ENCODE results near the gene ZNF554. TPM values are rescaled to one million over a fixed set of nuclear protein-coding genes. Genes with fewer than 3 reads are reported as not detected.
A peak's percentile ranks its signal among the peaks of the same experiment; 100 is the strongest.
"Not testable (repeated sequence)": the region's sequence is repeated elsewhere in the genome, so short reads cannot be mapped to it uniquely, and the experiment has no call there.

ZNF554 gene
- total RNA-seq, 6 experiments from 2014 or later, result 1.4 to 2.5 (median 1.9) TPM

DNA sequence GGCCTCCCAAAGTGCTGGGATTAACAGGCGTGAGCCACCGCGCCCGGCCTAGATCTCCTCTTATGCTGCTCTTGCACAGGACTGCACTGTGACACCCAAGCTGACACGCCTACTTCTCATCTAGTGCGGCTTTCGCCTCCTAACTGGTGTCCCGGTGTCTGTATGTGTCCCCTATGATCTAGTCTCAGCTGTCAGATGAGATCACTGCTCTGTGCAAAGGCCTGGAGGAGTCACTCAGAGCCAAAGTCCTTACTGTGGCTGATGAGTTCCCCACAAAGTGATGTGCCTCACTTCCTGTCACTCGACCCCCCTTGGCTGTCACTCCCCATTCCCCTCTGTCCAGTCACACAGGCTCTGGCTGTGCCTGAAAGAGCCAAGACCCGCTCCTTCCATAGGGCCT lies 50.0 kb downstream of the ZNF554 start:
- intact Hi-C loops (cut with DNase I), result loop anchor here (10.0 kb wide), 1 partner anchor 215 kb away; no protein-coding TSS in a partner anchor
- no peak for DNase-seq
- Histone ChIP-seq H3K27me3 (no peaks in the 10 kb centered on the region), H3K36me3 (no peaks in the 10 kb centered on the region), H3K4me3 (no peak overlapping the region), H3K4me1 (no peaks in the 10 kb centered on the region), H3K9me3 (no peaks in the 10 kb centered on the region), H3K27ac (no peak overlapping the region)
- ATAC-seq, result no peak
- 74% methylated on average over 5 of the region's 10 CpGs for WGBS (ENCODE audit: insufficient coverage, low coverage, low lambda C conversion rate, missing lambda C conversion rate)
- TF ChIP-seq, protein P1, sequence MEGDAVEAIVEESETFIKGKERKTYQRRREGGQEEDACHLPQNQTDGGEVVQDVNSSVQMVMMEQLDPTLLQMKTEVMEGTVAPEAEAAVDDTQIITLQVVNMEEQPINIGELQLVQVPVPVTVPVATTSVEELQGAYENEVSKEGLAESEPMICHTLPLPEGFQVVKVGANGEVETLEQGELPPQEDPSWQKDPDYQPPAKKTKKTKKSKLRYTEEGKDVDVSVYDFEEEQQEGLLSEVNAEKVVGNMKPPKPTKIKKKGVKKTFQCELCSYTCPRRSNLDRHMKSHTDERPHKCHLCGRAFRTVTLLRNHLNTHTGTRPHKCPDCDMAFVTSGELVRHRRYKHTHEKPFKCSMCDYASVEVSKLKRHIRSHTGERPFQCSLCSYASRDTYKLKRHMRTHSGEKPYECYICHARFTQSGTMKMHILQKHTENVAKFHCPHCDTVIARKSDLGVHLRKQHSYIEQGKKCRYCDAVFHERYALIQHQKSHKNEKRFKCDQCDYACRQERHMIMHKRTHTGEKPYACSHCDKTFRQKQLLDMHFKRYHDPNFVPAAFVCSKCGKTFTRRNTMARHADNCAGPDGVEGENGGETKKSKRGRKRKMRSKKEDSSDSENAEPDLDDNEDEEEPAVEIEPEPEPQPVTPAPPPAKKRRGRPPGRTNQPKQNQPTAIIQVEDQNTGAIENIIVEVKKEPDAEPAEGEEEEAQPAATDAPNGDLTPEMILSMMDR (IDR thresholded peaks at IDR 0.05), result no peak
- no peak for TF ChIP-seq POLR2A (IDR thresholded peaks at IDR 0.05)

DNA sequence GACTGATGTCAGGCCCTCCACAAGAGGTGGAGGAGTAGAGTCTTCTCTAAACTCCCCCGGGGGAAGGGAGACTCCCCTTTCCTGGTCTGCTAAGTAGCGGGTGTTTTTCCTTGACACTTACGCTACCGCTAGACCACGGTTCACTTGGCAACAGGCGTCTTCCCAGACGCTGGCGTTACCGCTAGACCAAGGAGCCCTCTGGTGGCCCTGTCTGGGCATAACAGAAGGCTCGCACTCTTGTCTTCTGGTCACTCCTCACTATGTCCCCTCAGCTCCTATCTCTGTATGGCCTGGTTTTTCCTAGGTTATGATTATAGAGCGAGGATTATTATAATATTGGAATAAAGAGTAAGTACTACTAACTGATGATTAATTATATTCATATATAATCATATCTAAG lies 52.5 kb downstream of the ZNF554 start:
- WGBS (ENCODE audit: insufficient coverage, low coverage, low lambda C conversion rate, missing lambda C conversion rate), result 23% methylated on average over 1 of the region's 11 CpGs
- not testable (repeated sequence) for H3K4me3 ChIP-seq, DNase-seq, H3K27ac ChIP-seq, H3K9me3 ChIP-seq, H3K36me3 ChIP-seq, H3K27me3 ChIP-seq, ATAC-seq, H3K4me1 ChIP-seq
- intact Hi-C loops (cut with DNase I), result loop anchor here in 1 of 2 donors (10.0 kb wide), 1 partner anchor 217 kb away; no protein-coding TSS in a partner anchor
- TF ChIP-seq, protein P1 (IDR thresholded peaks at IDR 0.05), result peak; percentile 14 to 47 (median 34)

DNA sequence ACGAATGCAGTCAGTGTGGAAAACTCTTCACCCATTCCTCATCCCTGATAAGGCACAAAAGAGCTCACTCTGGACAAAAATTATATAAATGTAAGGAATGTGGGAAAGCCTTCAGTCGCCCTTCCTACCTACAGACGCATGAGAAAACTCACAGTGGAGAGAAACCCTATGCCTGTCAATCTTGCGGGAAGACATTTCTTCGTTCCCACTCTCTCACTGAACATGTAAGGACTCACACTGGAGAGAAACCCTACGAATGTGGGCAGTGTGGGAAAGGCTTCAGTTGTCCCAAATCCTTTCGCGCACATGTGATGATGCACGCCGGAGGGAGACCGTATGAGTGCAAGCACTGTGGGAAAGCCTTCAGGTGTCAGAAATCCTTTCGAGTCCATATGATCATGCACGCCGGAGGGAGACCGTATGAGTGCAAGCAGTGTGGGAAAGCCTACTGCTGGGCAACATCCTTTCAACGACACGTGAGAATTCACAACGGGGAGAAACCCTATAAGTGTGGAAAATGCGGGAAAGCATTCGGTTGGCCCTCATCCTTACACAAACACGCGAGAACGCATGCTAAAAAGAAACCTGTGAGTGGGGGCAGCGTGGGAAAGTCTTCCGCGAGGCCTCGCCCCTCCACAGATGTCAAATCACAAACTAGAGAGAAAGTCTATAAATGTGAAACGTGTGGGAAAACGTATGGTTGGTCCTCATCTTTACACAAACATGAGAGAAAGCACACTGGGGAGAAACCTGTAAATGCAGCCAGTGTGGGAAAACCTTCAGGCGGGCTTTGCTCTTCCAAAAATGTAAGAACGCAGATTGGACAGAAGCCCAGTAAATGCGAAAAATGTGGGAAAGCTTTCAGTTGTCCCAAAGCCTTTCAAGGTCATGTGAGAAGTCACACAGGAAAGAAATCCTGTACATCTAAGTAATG lies 58.0 kb downstream of the ZNF554 start:
- TF ChIP-seq, protein P1 (IDR thresholded peaks at IDR 0.05), result no peak
- intact Hi-C loops (cut with DNase I), result loop anchor here in 1 of 2 donors (10.0 kb wide), 1 partner anchor 223 kb away; no protein-coding TSS in a partner anchor
- WGBS (ENCODE audit: insufficient coverage, low coverage, low lambda C conversion rate, missing lambda C conversion rate), result 79% methylated on average over 28 of the region's 32 CpGs
- Histone ChIP-seq H3K9me3 (peaks cover 0 to 26% (median 0%) of the 10 kb centered on the region in 4 donors), H3K4me1 (no peaks in the 10 kb centered on the region), H3K27me3 (no peaks in the 10 kb centered on the region), H3K4me3 (no peak overlapping the region), H3K27ac (no peak overlapping the region), H3K36me3 (no peaks in the 10 kb centered on the region)
- ATAC-seq (no peak), DNase-seq (no peak)

DNA sequence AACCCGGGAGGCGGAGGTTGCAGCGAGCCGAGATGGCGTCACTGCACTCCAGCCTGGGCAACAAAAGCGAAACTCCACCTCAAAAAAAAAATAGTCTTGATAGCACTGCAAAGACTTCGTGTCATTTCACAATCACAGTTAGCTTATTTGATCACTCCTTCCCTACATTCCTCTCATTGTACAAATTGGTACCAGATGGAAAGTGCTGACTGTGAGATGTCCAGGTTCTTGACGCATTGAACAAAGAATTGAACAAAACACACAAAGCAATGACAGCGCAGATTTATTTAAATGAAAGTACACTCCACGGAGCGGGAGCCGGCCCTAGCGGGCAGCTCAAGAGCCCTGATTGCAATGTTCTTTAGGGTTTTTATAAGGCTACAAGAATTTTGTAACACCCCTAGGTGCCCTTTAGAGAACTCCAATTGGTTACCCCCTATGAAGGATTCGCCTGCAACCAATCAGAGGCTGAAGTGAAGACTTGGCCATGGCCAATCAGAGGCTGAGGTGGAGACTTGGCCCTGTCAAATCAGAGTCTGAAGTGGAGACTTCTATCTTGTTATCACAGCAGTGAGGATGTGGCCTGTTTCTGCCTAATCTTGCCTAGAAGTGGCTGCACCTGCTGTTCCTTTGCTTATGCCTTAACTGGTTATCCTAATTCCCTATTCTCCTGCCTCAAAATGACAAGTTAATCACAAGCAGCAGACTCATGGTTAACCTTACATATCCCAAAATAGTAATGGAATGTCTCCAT lies 64.2 kb downstream of the ZNF554 start:
- Histone ChIP-seq H3K36me3 (no peaks in the 10 kb centered on the region), H3K27ac (no peak overlapping the region), H3K9me3 (peaks cover 0 to 4% (median 0%) of the 10 kb centered on the region in 4 donors), H3K27me3 (no peaks in the 10 kb centered on the region), H3K4me3 (no peak overlapping the region), H3K4me1 (no peaks in the 10 kb centered on the region)
- intact Hi-C loops (cut with DNase I), result no loop called here
- ATAC-seq (no peak), DNase-seq (no peak)
- 88% methylated on average over 14 of the region's 14 CpGs for WGBS (ENCODE audit: insufficient coverage, low coverage, low lambda C conversion rate, missing lambda C conversion rate)
- TF ChIP-seq POLR2A (IDR thresholded peaks at IDR 0.05), result no peak
- TF ChIP-seq, protein P1 (IDR thresholded peaks at IDR 0.05), result no peak
